ENCODE measurements around the gene ARPC5.

Gene ARPC5

DNA sequence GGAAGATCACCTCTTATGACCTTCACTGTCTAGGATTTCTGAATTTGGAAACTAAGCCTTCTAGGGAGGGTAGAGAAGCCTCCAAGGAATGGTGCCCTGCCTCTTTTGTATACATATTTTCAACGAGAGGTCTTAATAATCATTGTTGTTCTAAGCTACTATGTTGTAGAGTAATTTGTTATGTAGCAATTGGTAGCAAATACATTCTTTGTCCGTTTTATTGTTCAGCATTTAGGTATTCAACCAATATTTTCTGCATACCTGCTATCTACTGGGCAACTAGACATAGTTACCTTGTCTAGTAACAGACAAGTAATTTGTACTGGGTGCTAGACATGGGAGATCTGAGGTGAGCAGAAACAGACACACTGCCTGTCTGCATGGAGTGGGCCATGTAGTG, 24.6 kb downstream of the ARPC5 start:
- no peak for DNase-seq (ENCODE audit: low read depth)

DNA sequence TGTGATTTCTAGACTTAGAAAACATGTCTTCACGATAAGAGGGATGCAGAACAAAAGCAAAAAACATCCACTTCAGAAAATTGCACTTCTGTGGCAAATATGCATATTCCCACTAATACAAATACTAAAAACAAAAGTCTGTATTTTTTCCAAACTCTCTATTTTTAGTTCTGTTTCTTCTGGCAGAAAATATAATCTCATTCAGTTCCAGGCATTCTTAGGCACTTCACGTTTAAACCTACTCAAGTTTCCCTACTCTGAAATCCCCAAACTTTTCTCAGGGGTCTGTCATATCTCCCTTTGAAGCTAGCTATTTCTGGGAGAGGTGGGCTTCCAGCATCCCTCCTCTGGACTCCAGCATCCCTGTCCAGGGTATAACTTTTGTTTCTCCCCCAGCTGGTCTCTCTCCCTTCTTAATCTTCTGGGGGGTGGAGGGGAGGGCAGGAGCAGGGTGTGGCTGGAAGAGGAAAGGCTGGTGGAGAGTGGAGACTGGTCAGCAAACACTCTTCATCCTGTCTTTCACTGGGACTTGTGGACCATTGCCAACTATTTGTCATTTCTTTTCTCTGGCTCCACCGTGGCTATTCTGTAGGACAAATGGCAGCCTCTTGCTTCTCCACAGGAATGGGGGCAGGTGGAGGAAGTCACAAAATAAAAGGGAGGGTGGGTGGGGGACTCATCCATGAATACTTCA, 25.7 kb downstream of the ARPC5 start:
- no peak for DNase-seq (ENCODE audit: low read depth)

- DNase-seq (ENCODE audit: low read depth): peak; percentile 27
These were observed 26.3 kb downstream of the ARPC5 start for GRCh38 chr1:183609313-183609712.

- no peak for DNase-seq (ENCODE audit: low read depth)
These were observed 28.1 kb downstream of the ARPC5 start for GRCh38 chr1:183607322-183607980.

- no peak for DNase-seq (ENCODE audit: low read depth)
These were observed 29.7 kb downstream of the ARPC5 start for GRCh38 chr1:183605904-183606303.

DNA sequence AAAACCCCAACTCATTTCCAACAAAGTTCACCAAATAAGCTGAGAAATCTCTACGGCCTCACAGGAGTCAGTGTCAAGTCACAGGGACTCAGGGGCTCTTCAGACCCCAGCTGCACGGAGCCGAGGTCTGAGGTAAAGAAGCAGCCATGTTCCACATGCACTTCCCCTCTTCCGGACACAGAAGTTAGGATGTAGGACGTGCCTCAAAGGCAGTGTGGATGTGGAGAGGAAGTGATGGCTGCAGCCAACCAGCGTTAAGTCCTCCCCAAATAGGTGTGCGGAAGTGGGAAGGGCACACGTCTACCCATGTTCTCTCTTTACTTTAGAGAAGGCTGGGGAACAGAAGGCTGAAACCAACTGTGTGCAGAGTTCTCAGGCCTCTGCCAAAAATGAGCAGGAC, 30.8 kb downstream of the ARPC5 start:
- DNase-seq (ENCODE audit: low read depth): no peak

- peak; percentile 82 for DNase-seq (ENCODE audit: low read depth)
These were observed 31.4 kb downstream of the ARPC5 start for GRCh38 chr1:183604038-183604808.

DNA sequence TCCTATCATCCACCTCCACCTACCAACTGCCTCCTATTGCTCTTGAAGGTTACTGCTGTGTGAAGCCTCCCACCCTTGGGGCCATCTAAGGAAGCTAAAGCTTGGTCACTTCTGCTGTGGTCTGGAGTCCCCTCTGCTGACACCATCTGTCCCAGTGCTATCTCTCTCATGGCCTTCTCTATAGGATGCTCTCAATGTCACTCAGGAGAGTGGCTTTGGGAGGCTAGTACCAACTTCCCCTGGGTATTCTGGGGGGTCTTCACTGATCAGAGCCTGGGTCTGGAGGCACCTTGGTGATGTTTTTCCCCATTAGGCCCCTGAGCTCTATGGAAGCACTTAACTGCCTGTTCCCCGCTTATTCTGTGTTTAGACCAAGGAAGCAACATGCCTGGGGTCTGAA, 33.1 kb downstream of the ARPC5 start:
- no peak for DNase-seq (ENCODE audit: low read depth)

DNA sequence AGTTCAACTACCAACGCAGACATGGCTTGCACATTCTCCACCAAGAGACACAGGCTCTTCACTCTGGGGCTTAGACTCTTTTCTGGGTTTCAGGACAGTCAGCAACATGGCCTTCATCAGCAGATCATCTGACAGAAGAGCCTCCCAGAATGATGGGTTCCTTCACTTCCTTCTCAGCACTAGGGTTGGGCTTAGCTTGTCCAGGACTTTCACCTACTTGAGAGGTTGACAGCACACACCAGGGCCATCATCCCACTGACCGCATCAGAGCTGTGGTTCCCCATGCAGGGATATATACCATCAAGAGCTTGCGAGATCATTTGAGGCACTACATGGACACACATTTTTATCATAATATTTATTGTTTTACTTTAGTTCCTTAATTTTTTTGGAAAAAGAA, 34.9 kb downstream of the ARPC5 start:
- DNase-seq (ENCODE audit: low read depth): no peak

GRCh38 chr1:183600136-183600535, 35.4 kb downstream of the ARPC5 start:
- DNase-seq (ENCODE audit: low read depth): no peak

GRCh38 chr1:183598386-183598785, 37.2 kb downstream of the ARPC5 start:
- DNase-seq (ENCODE audit: low read depth): no peak

- no peak for DNase-seq (ENCODE audit: low read depth)
These were observed 37.8 kb downstream of the ARPC5 start for GRCh38 chr1:183597656-183598347.

DNA sequence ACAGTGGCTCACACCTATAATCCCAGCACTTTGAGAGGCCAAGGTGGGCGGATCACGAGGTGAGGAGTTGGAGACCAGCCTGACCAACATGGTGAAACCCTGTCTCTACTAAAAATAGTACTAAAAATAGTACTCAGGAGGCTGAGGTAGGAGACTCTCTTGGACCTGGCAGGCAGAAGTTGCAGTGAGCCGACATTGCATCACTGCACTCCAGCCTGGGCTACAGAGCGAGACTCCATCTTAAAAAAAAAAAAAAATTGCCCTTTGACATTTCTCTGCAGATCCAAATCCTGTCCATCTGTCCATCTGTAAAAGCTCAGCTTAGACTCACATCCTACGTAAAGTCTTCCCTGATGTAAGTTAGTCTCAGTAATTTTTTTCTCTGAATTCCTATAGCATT, 39.1 kb downstream of the ARPC5 start:
- DNase-seq (ENCODE audit: low read depth): no peak

DNA sequence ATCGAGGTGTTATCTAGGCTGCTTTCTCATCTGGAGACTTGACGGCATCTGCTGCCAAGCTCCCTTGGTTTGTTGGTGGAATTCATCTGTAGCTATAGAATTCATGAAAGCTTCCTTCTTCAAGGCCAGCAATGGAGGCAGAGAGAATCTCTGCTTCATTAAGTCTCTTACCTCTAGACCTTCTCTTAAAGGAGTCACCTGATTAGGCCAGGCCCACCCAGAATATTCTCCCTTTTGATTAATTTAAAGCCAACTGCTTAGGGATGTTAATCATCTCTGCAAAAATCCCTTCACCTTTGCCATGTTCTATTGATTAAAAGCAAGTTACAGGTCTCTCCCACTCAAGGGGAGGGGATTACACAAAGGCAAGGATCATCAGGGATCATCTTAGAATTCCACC, 40.0 kb downstream of the ARPC5 start:
- DNase-seq (ENCODE audit: low read depth): no peak

- DNase-seq (ENCODE audit: low read depth): no peak
These were observed 42.2 kb downstream of the ARPC5 start for GRCh38 chr1:183593356-183593755.

DNA sequence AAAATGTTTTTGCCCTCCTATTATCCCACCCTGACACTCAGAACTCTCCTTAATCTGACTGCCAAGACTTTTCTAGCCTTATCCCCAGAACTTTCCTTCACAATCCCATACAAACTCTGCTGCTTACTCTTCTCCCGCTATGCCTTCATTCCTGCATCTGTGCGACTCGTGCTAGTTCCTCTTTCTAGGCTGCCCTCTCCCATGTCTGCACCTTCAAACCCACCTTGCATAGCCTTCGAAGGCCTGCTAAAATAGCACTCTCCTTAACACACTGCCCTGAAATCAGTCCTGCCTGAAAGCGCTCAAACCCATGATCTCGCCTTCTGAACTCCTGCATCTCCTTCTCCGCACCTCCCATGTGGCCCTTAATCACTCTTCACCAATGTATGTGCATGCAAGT, 42.9 kb downstream of the ARPC5 start:
- no peak for DNase-seq (ENCODE audit: low read depth)

GRCh38 chr1:183590244-183591191, 45.1 kb downstream of the ARPC5 start, which contains the start of gene NCF2:
Gene NCF2, minus strand, starts transcription at chr1:183590459. Its CDS starts 130 bp downstream, at chr1:183590329.
- DNase-seq (ENCODE audit: low read depth): no peak

- DNase-seq (ENCODE audit: low read depth): no peak
These were observed 45.7 kb downstream of the ARPC5 start for GRCh38 chr1:183589874-183590243.

DNA sequence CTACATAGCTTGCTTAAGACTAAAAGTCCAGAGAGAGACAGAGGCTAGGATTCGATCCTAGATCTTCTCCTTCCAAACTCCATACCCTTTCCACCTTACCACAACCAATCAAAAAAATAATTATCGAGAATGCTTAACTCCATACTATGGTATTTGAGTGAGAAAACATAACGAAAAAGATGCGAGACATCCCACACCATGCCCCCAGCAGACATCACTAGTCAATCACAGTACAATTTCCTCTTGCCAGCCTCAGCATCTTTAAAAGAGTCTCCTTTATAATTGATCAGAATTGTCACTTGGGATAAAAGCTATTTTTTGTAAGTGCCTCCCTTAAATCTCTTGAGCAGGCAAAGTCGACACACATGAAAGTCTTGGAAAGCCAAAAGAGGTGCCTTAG, 46.2 kb downstream of the ARPC5 start:
- DNase-seq (ENCODE audit: low read depth): no peak

DNA sequence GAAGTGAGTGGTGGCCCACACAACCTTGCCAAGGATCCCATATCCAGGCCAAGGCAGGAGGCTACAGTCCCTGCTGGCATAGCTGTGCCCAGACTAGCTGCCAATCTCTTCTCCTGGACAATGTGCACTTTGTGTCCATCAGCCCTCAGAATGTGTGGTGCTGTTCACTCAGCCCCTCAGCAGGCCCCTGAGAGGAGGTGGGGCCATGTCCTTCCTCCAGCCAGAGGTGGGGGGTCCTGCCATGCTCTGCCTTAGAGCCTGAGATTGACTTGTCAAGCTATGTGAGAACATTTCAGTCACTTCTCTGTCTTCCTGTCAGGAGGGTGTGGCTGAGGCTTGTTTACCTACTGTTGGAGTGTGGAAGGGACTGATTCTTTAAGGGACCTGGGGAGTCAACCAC, 46.8 kb downstream of the ARPC5 start:
- DNase-seq (ENCODE audit: low read depth): no peak

GRCh38 chr1:183586926-183587325, 48.7 kb downstream of the ARPC5 start:
- no peak for DNase-seq (ENCODE audit: low read depth)
